Lower leg skin (tissue), 3 donors: Measurements from ENCODE around the gene CSPG4.

ENCODE experiments used
- CTCF ChIP-seq, 3 donors: fragments of 450-650 bp; IDR thresholded peaks; one replicate each; pipeline ENCODE4 v1.5.1; 2016; ENCODE audit warnings: antibody characterized with exemption in 3 of 3, mild to moderate bottlenecking in 3 of 3, moderate library complexity in 2 of 3
- POLR2A ChIP-seq, 2 donors: fragments of 450-650 bp; IDR thresholded peaks; one replicate each; pipeline ENCODE4 v1.6.1; 2016 to 2017; ENCODE audit warnings: antibody characterized with exemption in 2 of 2, mild to moderate bottlenecking in 1 of 2, moderate library complexity in 1 of 2

- TF ChIP-seq CTCF (IDR thresholded peaks at IDR 0.05) (no peak), POLR2A (IDR thresholded peaks at IDR 0.05) (no peak)
These were observed 49.1 kb upstream of the CSPG4 start for GRCh38 chr15:75761446-75762356.
